HG02938 (cell line): ENCODE results near the gene COMMD10.
A peak's percentile ranks its signal among the peaks of the same experiment; 100 is the strongest.
"Not testable (repeated sequence)": the region's sequence is repeated elsewhere in the genome, so short reads cannot be mapped to it uniquely, and the experiment has no call there.

Experiments
- ATAC-seq: cut with Tn5 transposase; IDR thresholded peaks from one replicate; pipeline ENCODE4 v1.9.1; 2021; ENCODE audit warnings: mild to moderate bottlenecking, moderate library complexity; ENCODE audit not compliant: unreplicated experiment

Gene COMMD10

DNA sequence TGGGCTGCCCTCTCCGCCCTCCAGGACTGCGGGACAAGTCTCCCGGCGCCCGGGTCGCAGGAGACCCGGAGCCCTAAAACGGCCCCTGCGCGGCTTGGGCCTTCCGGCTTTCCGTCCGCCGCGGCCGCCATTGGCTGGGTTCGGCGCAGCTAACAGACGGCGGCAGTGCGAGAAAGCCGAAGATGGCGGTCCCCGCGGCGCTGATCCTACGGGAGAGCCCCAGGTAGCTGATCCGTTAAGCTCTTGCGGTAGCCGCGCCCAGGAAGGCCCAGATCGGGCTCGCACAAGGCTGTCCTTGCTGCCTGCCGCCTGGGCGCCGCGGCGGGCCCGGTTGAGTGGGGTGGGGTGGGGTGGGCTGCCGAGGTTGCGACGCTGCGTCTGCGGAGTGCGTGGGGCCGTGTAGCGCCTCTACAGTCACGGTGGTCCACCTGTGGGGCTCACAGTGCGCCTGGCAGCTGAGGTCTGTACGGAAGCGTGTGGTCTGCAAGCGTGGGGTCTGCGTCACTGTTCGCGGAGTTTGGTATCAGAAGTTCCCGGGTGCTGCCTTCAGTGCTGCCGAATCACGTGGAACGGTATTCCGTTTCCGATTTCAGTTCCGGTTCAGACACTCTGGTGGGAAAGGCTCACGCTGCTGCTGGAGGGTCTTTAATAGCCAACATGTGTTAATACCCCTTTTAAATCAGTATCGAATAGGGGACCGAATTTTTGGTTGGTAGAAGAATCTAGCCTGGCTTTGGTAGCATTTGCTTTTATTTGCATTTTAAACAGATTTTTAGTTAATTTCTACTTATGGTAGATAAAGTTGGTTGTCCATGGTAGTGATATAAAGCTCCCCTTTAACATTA, at the start of gene COMMD10:
Gene COMMD10, plus strand, starts transcription at position 155 of the 845 bp plus-strand sequence.
- ATAC-seq: peak; percentile 92

DNA sequence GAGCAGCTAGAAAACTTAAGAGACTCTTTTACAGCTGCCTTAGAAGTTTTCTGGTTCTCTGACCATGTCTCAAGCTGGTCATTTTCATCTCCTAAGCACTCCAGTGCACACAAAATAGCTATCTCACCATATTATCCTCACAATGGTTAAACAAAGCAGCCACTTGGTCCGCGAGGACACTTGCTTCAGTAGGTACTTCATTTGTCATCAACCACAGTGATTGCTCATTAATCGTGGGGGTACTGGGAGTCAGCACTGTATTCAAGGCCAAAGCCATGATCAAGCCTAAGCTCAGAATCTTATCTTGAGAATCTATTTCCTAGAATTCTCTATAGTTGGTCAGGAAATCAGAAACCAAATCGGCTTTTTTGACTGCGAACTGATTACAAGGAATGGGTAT, 49.7 kb upstream of the COMMD10 start:
- ATAC-seq: no peak

DNA sequence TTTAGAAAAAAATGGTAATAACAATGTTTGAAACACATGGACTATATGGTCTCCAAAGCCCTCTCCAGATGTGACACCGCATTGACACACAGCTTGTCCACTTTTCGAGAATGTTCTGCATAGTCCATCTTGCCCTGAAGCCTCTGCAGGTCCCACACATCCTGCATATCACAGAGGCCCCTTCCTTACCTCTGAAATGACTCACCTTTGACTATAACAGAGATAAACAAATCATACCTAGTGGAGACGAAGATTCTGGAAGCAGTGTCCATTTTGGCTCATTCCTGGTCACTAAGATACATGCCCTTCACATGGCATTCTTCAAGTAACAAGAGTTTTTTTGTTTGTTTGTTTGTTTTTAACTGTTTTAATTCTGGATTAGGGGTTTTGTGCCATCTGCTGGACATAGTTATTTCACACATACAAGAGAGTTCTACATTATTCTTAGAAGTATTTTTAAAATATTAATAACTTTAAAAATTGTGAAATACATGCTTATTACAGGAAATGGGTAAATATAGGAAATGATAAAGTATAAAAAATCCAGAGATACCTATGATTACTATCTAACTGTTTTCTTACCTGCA, 47.5 kb upstream of the COMMD10 start:
- ATAC-seq: no peak

DNA sequence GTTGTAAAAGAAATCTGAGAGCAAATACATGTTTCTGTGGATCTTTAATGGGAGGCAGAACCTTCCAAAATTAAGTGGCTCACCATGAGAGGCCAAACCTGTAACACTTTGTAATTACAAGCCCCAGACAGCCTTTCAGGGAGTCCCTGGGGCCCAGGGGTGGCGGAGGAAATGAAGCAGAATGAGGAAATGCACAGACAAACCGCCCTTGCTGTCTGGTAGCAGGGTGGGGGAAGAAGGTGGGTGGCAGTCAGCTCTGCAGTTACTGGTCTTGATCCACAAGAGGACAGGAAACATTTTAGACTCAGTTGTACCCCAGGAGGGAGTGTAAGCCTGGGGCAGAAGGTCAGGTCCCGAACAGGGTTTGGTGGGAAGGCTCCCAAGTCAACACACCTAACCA, 46.0 kb upstream of the COMMD10 start:
- ATAC-seq: peak; percentile 77

DNA sequence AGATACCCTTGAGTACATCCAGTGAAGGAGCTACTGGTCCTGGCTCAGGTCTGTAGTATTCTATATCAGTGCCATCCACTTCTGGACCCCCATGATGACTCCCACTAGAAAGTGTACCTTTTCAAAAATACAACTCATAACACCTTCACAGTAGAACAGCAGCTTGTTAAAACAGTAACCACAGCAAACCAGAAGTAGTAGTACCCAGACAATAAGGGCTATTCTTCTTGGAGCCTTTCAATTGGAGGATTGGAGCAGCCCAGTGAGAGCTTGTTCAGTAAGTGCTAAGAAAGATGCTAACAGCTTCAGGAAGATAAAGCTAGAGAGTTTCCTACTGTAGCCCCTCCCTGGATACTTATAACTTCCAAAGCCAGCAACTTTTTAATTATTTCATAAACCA, 42.5 kb upstream of the COMMD10 start:
- ATAC-seq: no peak

DNA sequence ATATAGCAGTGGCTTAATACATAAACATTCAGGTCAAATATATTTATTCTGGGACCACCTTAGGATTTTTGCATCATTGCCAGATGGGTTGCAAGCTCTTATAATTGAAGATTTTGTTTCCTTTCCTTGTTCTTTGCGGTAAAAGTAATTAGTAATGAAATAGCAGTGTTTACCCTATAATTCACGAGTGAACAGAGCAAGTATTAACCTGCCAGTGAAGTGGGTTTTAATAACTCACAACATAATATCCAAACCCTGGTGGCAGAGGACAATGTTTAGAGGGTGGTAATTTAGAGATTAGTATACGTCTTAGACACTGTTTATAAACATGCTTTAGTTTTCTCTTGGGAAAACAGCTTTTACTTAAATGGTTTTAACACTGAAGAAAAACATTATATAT, 40.8 kb upstream of the COMMD10 start:
- ATAC-seq: no peak

DNA sequence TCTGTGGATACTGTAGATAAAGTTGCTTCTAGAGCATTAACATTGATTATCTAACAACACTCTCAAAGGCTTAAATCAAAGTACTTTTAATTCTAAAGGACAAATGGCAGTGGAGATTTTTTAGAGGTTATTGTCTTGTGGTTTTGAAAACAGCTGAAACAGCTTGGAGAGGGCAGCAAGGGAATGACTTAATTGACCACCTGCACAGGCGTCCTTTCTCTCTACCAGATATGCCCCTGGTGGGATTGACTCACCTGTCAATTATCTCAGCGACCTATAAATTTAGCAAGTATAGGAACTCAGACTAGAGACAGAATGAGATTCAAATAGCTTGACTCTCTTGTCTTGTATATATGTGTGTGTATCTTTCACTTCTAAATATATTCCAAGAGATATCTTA, 39.0 kb upstream of the COMMD10 start:
- no peak for ATAC-seq

DNA sequence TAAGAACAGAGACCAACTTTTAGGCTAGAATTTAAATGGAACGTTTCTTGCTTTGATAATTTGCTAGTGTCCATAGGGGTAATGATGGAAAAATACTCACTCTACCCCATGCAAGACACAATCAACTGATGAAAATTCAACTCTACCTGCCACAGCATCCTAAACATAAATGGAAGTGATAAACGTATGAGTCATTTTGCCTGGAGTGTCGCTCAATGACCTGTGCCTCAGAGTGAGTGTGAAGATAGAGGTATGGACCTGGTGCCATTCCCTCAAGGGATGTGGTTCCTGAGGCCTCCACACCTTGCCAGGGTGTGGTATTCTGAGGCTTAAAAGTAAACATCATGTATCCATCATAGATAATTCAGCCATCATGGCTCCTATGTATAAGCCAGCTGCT, 38.6 kb upstream of the COMMD10 start:
- ATAC-seq: no peak

DNA sequence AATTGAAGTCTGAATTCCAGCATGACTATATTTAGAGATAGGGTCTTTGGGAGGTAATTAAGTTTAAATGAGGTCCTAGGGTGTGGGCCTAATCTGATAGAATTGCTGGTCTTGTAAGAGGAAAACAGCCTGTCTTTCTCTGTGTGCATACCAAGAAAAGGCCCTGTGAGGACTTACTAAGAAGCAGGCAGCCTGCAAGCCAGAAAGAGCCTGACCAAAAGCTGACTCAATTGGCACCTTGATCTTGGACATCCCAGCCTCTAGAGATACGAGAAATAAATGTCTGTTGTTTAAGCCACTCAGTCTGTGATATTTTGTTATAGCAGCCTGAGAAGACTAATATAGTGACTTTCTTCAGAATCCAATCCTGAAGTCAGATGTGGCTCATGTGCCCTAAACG, 38.0 kb upstream of the COMMD10 start:
- ATAC-seq: no peak

DNA sequence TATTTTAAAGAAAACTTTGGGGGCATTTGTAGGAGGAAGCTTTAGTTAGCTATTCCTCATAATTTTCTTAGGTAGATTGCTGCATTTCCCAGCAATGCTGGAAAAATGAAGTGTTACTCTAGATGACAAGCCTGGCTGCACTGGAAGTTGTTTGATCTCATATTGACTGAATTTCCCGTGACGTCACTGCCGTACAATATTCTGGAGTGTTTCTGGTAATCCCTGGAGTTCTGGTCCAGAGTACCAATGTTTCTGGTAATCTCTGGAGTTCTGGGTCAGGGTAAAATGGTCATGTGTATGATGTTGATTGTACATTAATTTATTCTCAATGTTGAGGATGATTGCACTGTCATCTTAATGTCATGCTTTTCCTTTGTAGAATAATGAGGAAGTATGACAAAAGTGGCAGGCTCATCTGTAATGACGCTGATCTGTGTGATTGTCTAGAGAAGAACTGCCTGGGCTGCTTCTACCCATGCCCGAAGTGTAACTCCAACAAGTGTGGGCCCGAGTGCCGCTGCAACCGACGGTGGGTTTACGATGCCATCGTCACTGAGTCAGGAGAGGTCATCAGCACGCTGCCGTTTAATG, 26.4 kb upstream of the COMMD10 start:
- no peak for ATAC-seq

DNA sequence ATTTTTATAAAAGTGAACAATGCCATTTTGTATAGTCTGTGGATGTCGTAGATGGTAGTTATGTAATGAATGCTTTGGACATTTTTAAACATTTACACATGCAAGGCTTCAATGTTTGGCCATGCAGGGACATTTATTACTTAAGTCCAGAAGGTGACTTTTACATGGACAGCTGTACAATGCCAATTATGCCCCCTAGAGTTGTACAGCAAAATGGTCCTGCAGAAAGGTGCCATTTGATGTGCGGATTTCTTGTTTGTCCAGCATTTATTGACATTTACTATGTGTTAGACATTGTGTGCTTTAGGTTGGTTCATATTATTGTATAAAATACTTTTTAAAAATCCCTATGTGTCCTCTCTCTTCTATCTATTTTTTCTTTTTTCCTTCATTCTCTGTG, 22.5 kb upstream of the COMMD10 start:
- ATAC-seq: no peak

DNA sequence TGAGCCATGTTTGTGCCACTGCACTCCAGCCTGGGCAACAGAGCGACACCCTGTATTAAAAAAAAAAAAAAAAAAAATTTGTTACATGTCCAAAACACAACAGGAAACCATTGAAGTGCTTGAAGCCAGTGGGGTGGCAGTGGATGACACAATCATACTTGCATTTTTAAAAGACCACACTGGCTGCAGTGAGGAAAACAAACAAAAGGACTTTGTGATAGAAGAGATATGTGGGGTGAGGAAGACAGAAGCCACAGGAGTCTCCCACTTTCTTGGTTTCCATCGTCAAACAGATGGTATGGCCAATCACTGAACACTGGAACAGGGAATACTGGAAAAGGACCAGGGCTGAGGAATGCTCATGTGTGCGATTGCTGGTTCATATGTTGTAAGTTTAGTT, 20.9 kb upstream of the COMMD10 start:
- no peak for ATAC-seq

DNA sequence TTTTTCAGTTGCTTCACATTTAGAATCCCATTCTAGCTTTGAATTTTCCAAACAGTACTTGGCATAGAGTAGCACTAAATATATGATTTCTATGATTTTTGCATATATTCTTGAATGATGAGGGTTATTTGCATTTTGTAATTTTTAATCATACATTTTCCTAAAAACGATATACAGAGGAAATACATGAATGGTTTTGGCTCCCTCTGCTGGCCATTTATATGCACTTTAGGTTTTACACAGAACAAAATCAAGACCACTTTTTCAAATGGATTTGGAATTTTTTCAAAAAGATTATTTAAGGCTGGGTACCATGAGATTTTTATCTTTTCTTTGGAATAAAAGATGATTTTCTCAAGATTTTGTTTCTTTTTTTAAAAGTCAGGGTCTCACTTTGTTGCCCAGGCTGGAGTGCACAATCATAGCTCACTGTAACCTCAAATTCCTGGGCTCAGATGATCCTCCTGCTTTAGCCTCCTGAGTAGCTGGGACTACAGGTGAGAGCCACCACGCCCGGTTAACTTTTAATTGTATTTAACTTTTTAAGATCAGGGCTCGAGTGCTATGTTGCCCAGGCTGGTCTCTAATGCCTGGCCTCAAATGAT, 16.7 kb upstream of the COMMD10 start:
- ATAC-seq: peak; percentile 62

DNA sequence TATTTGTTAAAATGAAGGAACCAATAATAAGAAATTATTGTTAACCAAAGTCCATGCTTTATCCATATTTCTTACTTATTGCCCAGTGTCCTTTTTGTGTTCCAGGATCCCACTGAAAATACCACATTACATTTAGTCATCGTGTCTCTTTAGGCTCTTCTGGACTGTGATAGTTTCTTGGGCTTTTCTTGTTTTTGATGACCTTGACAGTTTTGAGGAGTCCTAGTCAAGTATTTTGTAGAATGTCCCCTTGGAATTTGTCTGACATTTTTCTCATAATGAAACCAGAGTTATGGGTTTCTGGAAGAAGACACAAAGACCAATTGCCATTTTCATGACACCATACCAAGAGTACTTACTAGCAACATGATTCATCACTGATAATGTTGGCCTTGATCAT, 13.6 kb upstream of the COMMD10 start:
- ATAC-seq: no peak

DNA sequence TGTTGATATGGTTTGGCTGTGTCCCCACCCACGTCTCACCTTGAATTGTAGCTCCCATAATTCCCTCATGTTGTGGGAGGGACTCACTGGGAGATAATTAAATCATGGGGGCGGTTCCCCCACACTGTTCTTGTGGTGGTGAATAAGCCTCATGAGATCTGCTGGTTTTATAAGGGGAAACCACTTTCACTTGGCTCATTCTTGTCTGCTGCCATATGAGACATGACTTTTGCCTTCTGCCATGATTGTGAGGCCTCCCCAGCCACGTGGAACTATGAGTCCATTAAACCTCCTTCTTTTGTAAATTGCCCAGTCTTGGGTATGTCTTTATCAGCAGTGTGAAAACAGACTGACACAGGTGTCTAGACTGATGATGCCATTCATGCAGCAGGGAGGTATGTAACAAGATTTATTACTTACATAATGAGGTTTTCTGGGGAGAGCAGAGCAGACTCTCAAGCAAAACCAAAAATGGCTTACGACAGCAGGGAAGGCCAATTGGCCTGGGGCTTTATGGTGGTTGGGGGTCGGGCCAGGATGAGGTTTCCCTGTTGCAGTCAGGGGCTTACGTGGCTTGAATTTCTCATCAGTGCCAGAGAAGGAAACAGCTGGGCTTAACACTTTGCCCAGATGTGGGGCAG, 9.5 kb upstream of the COMMD10 start:
- no peak for ATAC-seq

DNA sequence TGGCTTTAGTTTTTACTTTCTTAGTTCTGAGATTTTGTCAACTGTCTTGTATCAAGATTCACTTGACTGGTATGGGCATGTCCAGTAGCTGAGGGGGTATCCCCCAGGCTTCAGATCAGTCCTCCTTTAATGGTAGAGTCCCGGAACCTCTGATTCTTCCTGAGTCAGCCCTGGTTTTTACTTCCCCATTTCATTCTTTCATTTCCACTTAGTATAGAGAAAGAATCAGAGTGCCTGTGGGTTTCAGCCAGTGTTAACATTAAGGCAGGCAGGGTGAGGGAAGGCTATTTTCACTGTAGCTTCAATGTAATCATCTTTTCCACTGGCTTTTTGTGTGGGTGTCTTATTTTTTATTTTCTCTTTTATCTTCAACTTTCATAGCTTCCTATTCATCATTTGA, 8.3 kb upstream of the COMMD10 start:
- ATAC-seq: peak; percentile 97

DNA sequence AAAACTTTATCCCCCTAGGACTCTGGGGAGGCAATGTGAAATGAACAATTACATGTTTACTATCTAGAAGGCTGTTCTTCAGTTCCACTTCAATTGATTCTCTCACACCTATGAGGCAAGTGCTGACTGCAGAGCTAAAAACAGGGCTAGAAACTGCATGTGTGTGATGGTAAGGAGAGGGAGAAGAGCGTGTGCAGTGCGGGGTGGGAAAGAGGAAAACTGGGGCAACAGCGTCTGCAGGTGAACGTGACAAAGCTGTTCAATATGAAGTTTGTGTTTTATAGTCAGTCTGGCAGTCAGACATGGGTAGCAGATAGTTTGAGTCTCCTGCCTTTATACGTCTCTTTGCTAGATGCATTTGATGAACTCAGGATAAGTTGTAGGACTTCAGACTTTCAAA, 6.6 kb upstream of the COMMD10 start:
- ATAC-seq: no peak

DNA sequence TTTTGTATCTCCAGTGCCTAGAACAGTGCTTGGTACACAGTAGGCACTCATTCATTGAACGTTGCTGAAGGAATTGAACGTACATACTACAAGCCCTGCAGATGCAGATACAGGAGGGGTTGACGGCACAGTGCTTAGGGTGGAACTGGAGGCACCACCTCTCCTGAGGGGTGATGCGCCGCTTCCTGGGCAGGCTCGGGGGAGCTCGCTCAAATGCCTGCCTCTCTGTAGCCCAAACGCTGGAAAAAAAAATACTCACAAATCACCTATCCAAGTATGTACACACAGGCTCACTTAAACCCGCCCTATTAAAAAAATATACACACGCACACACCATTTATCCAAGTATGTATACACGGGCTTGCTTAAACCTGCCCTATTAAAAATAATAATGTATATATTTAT, 536 bp upstream of the COMMD10 start:
- peak; percentile 26 for ATAC-seq

DNA sequence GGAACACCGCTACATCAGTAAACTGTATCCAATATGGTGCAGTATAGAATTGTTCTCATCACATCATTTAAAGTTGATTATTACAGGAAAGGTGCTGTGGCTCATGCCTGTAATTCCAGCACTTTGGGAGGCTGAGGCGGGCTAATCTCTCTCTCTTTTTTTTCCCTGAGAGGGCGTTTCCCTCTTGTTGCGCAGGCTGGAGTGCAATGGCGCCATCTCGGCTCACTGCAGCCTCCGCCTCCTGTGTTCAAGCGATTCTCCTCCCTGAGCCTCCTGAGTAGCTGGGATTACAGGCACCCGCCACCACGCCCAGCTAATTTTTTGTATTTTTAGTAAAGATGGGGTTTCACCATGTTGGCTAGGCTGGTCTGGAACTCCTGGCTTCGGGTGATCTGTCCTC, 1.5 kb downstream of the COMMD10 start:
- ATAC-seq: not testable (repeated sequence)

DNA sequence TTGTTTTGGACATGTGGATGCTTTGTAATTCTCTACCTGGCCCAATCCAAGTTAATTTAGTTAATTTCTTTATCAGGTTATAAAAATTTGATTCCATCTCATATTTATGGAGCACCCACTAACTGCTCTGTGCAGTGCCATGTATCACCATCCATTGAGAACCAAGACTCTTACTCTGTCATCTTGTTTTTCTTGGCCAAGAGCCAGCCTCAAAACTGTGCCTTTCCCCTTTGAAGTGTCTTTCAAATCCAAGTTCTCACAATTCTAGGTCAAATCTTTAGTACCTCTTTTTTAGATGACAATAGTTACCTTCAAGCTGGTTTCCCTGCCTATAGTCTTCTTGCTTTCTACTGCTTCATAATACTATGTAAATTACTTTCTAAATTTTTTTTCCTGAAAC, 3.2 kb downstream of the COMMD10 start:
- ATAC-seq: no peak

DNA sequence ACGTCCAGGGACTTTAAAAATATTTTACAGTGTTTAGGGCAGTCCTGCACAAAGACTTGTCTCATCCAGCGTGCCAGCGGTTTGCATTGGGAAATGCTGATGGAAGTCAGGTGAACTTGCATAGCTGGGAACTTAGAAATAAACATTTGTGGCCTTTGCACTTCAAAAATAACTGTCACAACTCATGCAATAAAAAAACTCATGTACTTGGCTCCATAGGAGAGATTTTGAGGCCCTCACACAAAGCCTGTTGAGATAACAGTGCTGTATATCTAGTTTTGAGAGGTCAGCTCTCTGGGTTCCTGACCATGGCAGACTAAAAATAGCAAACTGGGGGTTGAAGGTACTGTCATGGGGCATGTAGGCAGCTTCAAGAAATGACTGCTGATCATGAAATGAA, 5.5 kb downstream of the COMMD10 start:
- no peak for ATAC-seq
